Measurements from ENCODE around the gene EXOC4.

Gene EXOC4

DNA sequence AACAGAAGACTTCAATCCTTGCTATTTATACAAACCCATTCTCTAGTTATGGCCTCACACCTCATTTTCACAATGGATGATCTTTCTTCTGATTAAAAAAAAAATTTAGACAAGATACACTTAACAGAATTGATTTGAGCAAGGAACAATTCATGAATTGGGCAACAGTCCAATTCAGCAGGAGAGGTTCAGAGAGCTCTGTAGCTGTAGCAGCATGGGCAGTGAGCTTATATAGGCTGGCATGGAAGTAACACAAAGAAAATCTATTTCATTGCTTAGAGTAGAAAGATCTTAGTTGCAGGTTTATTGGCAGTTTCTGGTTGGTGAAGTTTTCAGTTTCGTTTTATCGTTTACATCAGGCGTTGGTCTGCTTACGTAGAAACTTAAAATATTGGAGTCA lies 851.3 kb downstream of the EXOC4 start:
- DNase-seq = no peak

DNA sequence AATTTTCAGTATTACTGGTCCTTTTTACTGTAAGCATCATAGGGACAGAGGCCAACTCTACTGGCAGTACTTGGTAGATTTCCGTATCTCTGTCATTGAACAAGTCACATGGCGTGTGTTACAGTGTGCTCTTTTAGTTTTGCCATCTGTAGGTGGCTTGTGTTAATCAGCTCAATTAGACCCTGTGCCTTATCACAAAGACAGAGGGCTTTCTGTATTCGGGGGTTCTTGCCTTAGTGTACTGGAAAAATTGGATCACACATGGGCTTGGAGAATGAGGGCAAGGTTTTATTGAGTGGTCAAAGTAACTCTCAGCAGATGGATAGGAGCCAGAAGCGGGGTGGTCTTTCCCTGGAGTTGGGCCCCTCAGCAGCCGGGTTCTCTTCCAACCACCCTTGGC lies 853.0 kb downstream of the EXOC4 start:
- DNase-seq = no peak

DNA sequence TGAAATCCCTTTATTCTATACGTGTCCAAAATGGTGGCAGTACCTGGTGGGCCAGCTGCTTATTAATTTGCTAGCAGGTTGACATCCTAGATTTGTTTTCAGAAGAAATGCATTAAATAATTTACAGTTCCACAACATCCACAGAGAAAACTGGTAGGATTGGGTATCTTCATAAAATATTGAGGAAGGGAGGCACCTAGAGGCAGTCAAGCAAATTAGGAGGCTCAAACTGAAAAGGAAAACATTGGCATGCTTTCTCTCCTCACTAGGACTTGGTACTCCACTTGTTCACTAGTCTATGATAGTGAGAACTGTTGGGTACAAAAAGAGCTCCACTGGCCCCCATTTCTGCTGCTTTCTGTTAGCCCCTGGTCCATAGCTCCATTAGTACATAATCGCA lies 855.9 kb downstream of the EXOC4 start:
- no peak for DNase-seq

DNA sequence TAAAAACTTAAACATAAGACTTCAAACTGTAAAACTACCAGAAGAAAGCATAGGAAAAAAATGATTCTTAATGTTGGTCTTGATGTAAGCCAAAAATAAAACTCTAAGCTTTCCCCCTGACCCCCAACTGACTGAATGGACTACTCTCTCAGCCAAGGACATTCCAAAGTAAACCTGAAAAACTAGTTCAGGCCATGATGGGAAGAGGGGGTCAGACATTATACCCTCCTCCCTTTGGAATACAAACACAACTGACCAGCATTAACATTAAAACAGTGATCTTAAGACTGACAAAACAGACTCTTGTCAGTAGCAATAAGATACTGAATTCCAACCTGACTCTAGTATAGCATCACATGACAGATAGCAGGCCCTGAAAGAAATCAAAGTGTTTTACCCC lies 860.8 kb downstream of the EXOC4 start:
- no peak for DNase-seq

DNA sequence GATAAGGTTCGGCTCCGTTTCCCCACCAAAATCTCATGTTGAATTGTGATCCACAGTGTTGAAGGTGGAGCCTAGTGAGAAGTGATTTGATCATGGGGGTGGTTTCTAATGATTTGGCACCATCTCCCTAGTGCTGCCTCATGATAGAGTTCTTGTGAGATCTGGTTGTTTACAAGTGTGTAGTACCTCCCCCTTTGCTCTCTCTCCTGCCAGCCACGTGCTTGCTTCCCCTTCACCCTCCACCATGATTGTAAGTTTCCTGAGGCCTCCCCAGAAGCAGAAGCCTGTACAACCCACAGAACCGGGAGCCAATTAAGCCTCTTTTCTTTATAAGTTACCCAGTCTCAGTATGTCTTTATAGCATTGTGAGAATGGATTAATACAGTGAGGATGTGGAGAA lies 862.1 kb downstream of the EXOC4 start:
- DNase-seq = no peak

Data from SIG-M5 (cell line).